GM18502 (cell line): Measurements from ENCODE around the gene TTC7B.

Source experiments
- ATAC-seq: cut with Tn5 transposase; IDR thresholded peaks from one replicate; pipeline ENCODE4 v1.9.1; 2021; ENCODE audit warnings: mild to moderate bottlenecking; ENCODE audit not compliant: unreplicated experiment, poor library complexity

Gene TTC7B

GRCh38 chr14:90569201-90569600 is 247.0 kb downstream of the TTC7B start:
- ATAC-seq, result no peak

GRCh38 chr14:90568405-90568804 is 247.8 kb downstream of the TTC7B start:
- ATAC-seq, result no peak

- no peak for ATAC-seq
Observed at GRCh38 chr14:90567991-90568390, 248.2 kb downstream of the TTC7B start.

GRCh38 chr14:90567191-90567590 is 249.0 kb downstream of the TTC7B start:
- ATAC-seq, result no peak

- ATAC-seq, result no peak
Observed at GRCh38 chr14:90566481-90566880, 249.7 kb downstream of the TTC7B start.

- ATAC-seq, result no peak
Observed at GRCh38 chr14:90564496-90564895, 251.7 kb downstream of the TTC7B start.

GRCh38 chr14:90562652-90563051 is 253.6 kb downstream of the TTC7B start:
- no peak for ATAC-seq

- no peak for ATAC-seq
Observed at GRCh38 chr14:90561920-90562319, 254.3 kb downstream of the TTC7B start.

- no peak for ATAC-seq
Observed at GRCh38 chr14:90560991-90561390, 255.2 kb downstream of the TTC7B start.

GRCh38 chr14:90560558-90560957 is 255.7 kb downstream of the TTC7B start:
- no peak for ATAC-seq

GRCh38 chr14:90559811-90560492 is 256.3 kb downstream of the TTC7B start:
- ATAC-seq, result no peak

- ATAC-seq, result no peak
Observed at GRCh38 chr14:90558983-90559590, 257.1 kb downstream of the TTC7B start.

GRCh38 chr14:90558041-90558982 is 257.9 kb downstream of the TTC7B start:
- no peak for ATAC-seq

- no peak for ATAC-seq
Observed at GRCh38 chr14:90557516-90557915, 258.7 kb downstream of the TTC7B start.

GRCh38 chr14:90556666-90557450 is 259.4 kb downstream of the TTC7B start:
- no peak for ATAC-seq

GRCh38 chr14:90556012-90556477 is 260.2 kb downstream of the TTC7B start:
- ATAC-seq, result no peak

GRCh38 chr14:90555126-90556011 is 260.9 kb downstream of the TTC7B start:
- no peak for ATAC-seq

GRCh38 chr14:90554341-90554740 is 261.9 kb downstream of the TTC7B start:
- ATAC-seq, result no peak

- ATAC-seq, result no peak
Observed at GRCh38 chr14:90553921-90554336, 262.3 kb downstream of the TTC7B start.
